COR-L47 (cell line): ENCODE measurements around the gene COBL.

Source experiments
- DNase-seq: peaks from one replicate; lab custom pipeline; 2025; lab: John Stamatoyannopoulos, UW

The COBL gene

DNA sequence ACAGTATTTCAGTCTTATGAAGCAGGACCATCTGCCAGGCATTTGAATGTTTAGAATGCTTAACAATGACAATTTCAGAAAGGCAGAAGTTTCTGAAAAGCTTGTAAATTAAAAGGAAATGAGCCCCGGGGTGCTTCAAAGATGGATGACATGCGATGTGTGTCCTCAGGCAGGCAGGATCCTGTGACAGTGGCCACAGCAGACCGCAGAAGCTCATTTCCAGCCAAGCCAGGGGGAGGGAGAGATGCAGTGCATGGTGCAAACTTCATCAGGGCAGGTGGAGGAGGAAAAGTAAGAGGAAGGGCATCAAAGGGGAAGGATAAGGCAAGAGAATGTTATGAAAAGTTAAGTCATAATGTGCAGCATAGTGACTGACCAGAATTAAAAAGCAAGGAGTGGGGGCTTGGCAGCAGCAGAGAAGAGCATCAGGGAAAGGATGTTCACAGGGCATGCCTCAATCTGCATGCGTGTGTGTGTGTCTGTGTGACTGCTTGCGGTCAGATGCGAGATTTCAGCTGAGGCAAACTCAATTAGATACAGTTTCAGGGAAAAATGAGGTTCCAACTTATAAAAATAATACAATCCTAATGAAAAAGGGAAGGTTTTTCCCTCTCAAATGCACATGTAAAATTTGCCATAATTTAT, 173.7 kb downstream of the COBL start:
- DNase-seq, result no peak

DNA sequence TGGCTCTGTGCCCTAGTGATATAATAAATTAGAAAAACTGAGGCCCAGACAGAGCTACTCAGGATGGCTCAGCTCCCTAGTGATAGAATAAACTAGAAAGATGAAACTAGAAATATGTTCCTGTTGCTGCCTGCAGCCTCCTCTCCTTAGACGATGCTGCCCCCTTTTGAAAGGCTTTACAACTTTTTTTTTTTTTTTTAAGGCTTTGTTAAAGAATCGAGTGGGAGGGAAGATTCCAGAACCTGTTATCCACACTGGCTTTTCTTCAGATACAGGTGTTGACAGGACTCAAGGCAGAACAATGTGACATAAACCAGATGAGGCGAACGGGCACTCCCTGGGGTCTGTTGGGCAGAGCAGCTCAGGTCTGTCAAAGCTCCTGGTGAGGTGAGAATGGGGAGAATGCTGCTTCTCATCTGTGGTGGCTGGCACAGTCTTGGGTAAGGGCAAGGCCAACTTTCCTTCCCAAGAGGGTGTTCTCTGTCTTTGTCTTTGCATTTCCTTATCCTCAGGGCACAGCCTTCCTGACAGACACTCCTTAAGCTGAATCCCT, 175.1 kb downstream of the COBL start:
- DNase-seq, result no peak

GRCh38 chr7:51140199-51141164, 176.1 kb downstream of the COBL start:
- no peak for DNase-seq

DNA sequence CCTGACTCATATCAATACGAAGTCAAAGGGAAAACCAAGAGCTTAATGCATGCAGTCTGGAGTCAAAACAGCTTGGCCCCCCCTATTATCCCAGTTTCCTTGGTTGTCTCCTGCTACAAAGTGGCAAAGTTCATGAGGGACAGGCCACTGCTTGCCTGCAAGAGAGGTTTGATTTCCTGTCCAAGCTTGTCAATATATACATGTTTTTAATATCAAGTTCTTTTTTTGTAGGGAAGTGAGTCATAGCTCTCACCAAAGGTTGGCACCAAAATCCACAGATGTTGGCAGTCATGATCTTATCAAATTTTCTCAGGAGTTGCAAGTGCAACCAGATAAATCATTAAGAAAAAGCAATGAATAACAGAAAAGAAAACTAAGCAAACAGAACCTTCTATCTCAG, 176.8 kb downstream of the COBL start:
- DNase-seq, result no peak

DNA sequence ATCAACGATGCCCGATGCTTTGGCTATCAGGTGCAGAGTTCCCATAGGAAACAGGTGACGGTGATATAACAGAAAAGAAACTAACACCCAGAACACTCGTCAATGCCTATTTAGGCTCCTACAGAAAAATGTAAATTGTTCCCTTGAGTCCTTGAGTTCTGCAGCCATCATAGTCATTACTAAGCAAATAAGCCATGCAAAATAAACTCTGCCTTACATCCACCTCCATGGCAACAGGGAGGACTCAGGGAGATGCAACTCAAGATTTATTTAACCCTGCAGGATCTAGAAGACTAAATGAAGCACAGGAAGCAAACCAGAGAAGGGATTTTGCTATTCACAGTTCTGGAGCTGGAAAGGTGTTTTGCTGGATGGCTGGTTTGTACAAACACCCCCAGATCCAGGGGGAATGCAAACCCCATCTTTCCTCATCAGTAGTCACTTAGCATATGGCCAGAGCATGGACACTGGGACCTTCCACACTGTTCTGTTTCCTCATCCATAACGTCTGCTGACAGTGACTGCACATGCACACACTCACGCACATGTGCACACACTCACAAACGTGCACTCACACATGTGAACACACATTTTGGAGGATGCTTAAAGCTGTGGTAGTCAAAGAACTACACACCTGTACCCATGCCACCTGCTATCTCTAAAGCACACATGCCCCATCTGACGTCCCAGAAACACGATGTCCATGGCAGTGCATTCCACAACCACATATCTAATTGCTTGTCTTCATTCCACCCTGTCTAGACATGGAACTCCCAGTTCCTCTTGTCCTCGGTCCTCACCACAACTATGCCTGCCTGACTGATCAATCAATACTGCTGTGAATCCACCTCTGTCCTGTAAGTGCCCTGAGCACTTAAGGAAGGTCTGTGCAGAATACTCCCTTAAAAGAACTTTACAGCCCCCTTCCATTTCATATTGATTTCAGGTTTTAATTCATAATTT, 178.2 kb downstream of the COBL start:
- DNase-seq, result peak; percentile 40

DNA sequence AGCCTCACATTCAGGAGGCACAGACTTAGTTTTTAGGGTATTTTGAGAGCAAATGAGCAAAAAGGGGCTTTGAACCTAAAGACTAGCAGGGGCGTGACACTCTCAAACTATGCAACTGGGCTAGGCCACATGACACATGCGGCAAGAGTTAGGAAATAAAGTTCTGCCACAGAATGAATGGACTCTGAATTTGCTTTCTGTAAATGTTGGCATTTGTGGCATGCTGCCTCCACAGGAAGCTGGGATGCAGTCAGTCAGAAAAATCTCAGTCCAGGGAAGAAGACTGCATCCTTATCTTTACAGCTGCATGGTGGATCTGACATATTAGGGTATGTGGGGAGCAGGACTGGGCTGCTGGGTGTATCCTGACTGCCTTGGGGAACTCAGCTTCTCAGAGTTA, 181.0 kb downstream of the COBL start:
- DNase-seq, result no peak

DNA sequence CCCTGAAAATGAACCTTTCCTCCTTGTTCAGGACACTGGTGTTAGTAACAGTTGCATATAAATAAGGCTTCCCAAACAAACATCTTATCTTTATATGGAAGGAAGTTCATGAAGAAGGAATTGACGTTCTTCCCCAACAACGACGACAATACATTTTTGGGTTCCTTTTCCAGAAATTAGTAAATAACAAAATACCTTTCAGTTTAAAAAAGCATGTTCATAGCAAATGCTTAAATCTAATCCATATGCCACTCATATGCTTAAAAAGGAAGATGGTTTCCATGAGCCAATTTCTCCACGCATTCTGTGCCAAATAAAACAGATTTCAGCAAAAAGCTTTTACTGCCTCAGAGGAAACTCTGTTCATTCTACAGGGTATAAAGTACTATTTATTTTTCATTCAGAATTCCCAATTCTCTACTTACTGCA, 182.6 kb downstream of the COBL start:
- no peak for DNase-seq

GRCh38 chr7:51132661-51133060, 183.9 kb downstream of the COBL start:
- DNase-seq, result no peak

DNA sequence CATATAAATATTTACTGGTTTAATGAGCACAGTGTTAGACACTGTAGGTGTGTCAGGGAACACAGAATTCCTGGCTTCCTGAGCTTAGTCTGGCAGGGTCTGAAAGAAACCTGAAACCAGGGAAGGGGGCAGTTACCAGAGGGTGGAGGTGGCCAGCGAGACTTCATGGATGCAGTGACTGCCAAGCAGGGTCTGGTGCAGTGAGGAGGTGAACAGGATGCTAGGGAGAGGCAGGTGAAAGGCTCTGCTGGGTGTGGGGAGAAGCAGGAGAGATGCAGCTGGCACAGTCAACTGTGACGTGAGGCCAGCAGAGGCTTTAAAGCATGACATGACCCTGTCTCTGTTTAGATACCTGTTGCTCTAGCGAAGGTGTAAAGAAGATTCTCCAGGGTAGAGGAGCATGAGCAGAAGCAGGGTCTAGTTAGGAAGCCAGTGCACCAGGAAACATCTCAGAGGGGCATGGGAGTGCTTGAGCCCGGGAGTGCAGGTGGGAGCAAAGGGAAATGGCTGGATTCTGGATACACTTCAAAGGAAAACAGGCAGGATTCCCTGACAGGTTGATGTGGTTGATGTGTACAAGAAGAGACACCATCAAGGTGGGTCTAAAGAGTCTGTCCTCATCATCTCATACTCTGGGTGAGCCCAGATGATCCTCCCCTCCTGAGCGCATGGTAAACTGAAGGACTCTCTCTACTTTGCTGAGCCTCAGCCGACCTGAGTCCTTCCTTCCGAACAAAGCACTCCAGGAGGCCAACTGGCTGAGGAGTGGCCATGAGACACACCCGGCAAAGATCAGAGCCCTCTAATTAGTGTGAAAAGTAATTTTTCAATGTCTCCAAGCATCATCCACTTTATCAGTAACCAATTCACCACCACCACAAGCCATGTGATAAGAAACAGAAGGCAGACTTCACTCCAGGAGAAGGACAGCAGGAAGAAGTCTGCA, 186.8 kb downstream of the COBL start:
- peak; percentile 31 for DNase-seq

- DNase-seq, result no peak
Observed at GRCh38 chr7:51128545-51129435, 187.8 kb downstream of the COBL start.

- no peak for DNase-seq
Observed at GRCh38 chr7:51127618-51127904, 189.0 kb downstream of the COBL start.

DNA sequence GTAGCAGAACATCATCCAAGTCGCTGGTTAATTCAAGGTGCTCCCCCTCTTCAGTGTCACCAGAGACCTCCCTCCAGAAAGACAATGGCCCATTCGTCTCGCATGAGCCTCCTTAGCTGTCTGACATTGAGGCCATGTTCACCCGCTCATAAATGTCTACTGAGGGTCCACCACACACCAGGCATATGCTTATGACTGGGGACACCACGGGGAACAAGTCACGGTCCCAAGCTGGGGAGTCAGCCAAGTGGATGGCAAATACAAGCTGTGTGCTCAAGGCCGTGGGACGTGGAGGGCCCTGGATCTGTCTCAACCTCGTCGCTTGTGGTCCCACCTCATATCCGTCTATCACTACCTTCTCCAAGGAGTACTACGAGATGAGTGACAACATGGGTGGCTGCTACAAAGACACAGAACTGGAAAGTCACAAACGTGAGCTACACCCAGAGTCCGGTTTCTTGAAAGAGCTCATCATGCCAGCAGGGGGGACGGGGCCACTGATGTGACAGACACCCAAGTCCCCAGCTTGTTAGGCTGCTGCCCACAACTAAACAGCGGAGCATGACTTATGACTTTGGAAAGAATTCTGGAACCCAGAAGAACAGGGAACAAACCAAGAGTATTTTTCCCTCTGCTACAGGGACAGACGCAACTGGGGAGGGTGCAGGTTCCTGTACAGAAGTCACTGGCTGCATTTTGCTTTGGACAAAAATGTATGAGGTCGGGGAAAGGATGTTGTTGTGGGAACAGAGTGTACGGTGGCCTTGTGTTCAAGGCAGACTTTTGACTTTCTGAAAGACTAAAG, 189.6 kb downstream of the COBL start:
- no peak for DNase-seq

- no peak for DNase-seq
Observed at GRCh38 chr7:51126324-51126723, 190.3 kb downstream of the COBL start.

DNA sequence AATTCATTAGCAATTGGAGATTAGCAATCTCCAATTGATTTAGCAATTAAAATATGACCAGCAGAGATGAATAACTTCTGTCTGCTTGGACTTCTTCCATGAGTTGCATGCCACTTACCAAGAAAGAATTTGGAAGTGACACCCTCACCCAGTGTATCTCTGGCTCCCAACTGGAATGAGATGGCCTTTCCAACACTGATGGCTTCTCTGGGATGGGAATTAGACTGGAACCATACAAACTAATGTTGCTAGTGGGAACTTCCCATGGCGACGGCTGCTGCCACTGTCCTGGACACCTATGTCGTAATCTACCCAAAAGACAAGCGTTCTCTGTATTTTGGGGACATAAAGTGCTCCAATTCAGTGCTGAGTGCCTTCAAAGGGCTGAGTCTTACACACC, 192.3 kb downstream of the COBL start:
- no peak for DNase-seq

DNA sequence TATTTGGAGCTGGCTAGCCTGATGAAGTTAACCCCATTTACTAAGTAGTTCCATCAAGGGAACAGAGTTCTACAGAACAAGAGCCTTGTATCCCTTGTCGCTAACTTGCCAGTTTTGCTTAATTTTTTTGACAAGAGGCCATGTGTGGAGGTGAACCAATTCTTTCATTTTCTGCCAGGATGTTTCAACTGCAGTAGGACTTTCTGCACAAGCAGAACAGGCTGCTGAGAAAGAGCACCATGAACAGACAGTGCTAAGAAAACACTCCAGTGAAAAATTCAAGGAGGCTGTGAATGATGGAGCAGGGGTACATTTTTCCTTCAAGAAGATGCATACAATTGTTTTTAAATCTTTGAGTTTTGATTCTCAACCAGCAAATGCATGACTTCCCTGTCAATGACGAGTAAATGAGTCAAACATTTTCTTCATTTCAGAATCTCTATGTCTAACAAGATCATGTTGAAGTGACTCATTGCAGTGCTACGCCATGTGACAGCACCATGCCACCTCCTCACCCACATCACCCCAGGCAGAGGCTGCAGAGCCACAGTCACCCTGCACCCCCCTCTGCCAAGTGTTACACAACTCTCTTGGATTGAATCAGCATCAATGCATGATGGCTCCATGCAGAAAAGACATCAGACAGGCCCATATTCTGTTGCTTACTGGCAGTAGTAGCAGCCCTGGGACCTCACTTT, 193.1 kb downstream of the COBL start:
- DNase-seq, result no peak

GRCh38 chr7:51121931-51122425, 194.6 kb downstream of the COBL start:
- DNase-seq, result no peak

- no peak for DNase-seq
Observed at GRCh38 chr7:51121036-51121790, 195.4 kb downstream of the COBL start.
